Nucleus accumbens (tissue), 56 donors: ENCODE data around the gene ATXN2L.

Experiments used
- DNase-seq, 56 donors: peaks; one replicate each; lab custom pipeline; 2025; lab: John Stamatoyannopoulos, UW

Gene ATXN2L

DNA sequence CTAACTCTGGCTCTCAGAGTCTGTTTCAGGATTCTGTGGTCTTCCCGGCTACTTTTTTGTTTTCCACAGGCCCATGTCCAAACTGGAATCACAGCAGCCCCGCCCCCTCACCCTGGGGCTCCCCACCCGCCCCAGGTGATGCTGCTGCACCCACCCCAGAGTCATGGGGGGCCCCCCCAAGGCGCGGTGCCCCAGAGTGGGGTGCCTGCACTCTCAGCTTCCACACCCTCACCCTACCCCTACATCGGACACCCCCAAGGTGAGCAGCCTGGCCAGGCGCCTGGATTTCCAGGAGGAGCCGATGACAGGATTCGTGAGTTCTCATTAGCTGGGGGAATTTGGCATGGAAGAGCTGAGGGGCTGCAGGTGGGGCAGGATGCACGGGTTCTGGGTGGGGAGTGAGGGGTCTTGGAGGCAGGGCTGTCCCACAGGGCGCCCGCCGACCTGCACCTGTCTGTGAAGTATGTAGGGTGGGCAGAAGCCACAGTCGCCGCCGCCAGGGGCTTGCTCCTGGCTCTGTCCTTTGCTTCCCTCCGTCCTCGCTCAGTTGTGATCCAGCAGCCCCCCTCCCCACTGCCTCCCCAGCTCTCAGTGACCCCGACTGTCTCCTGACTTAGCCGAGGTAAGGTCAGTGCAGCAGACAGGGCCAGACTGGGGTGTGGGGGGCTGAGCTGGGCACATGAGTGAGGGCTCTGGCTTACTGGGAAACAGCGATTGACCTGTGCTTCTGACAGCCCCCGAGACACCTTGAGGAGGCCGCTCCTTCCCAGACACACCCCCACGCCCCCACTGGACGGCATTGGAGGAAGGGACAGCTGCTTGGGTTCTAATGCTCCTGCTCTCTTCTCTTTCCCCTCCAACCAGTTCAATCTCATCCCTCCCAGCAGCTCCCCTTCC lies 13.3 kb downstream of the ATXN2L start:
- no peak for DNase-seq

DNA sequence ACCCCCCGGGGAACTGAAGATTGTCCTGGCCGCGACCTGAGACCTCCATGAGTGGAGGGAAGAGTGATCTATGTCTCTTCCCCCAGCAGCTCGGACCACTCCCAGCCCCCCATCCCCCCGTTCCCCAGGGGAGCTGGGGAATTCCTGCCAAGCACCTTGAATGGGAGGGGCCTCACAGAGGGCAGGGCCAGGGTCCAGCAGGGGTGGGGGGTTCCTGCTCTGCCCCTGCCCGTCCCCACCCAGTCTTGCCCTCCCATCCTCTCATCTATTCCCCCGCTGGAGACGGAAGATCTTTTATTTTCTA lies 13.9 kb downstream of the ATXN2L start:
- DNase-seq: no peak

DNA sequence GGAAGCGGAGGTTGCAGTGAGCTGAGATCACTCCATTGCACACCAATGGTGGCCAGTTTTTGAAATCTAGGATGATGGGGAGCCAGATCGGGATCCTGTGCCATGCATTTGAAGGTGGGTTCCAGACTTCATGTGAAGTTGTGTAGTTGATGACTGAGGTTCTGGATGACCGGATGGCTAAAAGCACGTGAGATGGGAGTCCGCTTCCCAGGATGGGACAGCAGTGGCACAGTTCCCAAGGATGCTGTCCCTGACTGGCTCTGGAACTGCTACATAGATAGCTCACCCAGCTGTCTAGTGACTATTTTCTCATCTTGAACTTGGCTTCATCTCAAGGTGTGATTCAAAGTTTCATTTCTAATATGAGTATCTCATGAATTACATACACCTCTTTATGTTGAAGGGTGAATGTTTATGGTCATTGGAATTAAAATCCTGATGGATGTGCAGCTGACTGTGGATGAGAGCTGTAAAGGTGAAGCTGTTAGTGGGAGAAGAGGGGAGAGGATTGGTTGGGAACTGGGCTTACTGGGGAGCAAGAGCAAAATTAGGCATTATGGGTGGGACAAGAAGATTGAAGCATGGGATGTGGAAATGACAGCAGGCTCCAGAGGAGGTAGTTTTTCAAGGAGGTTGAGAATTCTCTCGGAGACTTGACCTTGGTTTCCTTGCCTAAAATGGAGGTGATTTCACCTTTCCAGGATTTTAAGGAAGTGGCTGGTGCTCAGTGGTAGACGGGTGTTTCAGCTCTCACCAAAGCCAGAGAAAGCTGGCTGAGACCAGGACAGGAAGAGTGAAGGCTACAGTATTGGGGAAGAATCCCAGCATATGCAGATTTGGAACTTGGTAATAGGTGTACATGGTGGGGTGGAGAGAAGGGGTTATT lies 15.1 kb downstream of the ATXN2L start:
- DNase-seq: no peak

DNA sequence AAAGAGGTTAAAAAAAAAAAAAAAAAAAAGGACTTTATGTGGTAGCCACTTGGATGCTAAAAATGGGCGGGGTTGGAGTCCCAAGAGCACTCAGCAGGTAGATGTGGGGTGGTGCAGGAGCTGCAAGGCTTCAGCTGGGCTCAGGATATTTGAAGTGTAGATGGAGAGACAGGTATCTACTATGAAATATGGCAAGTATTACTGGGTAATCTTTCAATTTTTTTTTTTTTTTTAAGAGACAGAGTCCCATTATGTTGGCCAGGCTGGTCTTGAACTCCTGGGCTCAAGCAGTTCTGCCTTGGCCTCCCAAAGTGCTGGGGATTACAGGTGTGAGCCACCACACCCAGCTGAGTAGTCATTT lies 15.7 kb downstream of the ATXN2L start:
- no peak for DNase-seq

DNA sequence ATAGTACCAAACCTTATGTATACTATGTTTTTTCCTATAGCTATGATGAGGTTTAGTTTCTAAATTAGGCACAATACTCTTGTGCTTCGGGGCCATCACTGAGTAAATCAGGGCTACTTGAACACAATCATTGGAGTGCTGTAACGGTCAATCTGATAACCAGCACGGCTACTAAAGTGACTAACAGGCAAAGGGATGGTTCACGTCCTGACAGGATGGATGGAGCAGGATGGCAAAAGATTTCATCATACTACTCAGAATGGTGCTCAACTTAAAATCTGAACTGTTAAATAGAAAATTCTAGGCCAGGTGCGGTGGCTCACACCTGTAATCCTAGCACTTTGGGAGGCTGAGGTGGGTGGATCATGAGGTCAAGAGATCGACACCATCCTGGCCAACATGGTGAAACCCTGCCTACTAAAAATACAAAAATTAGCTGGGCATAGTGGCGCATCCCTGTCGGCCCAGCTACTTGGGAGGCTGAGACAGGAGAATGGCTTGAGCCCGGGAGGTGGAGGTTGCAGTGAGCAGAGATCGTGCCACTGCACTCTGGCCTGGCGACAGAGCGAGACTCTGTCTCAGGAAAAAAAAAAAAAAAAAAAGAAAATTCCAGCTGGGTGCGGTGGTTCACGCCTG lies 16.3 kb downstream of the ATXN2L start:
- DNase-seq: no peak

DNA sequence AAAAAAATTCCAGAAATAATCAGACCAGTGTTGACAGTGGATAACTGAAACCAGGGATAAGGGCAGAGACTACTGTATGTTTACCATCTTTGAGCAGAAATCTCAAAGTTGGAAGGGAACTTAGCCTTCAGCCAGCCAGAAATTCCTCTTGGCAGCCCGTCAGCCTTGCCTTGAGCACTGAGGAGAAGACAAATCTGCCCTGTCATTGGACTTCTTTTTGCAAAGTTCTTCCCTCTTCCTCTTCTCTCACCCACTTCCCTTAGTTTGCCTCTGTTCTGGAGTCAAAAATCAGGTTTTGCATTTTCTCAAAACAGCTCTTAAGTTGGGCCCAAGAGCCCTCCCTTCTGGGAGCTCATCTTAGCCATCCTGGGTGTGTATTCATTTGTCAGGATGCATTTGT lies 17.1 kb downstream of the ATXN2L start:
- no peak for DNase-seq

DNA sequence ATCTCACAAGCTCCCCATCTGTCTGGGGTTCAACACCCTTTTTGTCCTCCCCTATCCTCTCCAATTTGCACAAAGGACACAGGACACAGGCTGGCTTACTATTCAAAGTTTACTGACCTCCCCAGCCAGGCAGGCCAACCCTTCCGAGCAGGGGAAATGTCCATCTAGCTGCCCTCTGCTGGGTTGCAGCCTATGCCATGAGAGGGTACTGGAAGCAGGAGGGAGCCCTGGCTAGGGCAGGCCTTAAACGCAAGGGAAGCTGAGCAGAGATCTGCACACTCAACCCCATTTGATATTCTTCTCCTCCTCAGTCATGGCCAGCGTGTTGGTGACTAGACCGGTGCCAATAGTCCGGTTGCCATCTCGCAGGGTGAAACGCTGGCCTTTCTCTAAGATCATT lies 19.9 kb downstream of the ATXN2L start:
- no peak for DNase-seq

DNA sequence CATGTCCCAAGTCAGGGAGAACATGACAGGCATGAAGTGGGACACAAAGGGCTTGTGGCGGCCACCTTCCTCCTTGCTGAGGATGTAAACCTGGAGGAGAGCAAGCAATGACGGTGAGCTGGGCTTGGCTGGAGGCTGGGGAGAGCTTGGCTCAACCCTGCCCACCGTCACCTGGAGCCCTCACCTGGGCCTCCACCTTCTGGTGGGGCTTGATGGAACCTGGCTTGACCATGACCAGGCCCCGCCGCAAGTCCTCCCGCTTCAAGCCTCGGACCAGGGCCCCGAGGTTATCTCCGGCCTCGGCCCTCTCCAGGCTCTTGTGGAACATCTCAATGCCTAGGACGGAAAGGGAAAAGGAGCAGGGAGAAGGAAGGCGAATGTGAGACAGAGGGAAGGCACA lies 21.0 kb downstream of the ATXN2L start:
- DNase-seq: no peak

DNA sequence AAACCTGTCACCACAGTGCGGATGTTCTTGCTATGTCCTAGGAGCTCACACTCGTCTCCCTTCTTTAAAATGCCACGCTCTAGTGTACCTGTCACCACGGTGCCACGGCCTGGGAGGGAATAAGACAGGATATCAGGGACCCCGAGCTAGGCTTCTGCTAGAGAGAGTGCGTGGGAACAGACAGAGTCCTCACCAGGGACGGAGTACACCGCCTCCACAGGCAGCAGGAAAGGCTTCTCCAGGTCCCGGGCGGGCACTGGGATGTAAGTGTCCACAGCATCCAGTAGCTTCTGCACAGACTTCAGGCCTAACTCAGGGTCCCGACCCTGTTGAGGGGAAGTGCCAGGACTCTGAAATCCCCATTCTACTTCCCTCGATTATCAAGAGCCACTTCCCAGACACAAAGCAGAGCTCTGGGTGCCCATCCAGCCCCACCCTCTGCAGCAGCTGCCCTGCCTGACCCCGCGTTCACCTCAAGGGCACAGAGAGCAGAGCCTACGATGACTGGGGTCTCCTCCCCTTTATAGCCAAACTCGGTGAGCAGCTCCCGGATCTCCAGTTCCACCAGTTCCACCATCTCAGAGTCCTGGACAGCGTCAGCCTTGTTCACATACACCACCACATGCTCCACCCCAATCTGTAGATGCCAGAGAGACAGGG lies 21.6 kb downstream of the ATXN2L start:
- no peak for DNase-seq

DNA sequence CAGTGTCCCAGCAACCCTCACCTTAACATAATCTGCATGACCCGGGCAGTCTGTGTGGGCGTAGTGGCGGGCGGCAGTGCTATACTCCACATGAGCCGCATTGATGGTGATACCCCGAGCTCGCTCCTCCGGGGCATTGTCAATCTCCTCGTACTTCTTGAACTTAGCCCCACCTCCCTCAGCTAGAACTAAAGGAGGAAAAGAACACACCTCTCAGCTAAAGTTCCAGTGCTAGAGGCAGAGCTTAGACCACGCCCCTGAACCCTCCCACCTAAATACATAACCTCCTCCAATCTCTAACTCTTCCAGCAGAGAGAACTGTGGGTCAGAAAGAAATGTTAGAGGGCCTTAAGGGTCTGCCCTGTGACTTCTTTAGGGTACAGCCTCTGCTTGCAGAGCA lies 22.5 kb downstream of the ATXN2L start:
- peak in 2 of 56 donors; percentile 9 to 14 for DNase-seq

DNA sequence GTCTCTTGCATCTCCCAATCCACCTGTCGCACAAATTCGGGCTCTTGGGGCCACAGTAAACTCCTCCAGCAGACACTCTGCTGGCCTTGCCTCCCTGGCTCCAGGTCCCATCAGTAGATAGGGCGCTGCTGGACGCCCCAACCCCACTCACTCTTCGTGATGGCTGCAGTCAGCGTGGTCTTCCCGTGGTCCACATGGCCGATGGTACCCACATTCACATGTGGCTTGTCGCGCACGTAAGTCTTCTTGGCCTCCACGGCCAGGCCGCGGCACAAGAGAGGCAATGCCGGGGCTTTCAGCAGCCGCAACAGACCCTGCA lies 22.9 kb downstream of the ATXN2L start:
- no peak for DNase-seq

DNA sequence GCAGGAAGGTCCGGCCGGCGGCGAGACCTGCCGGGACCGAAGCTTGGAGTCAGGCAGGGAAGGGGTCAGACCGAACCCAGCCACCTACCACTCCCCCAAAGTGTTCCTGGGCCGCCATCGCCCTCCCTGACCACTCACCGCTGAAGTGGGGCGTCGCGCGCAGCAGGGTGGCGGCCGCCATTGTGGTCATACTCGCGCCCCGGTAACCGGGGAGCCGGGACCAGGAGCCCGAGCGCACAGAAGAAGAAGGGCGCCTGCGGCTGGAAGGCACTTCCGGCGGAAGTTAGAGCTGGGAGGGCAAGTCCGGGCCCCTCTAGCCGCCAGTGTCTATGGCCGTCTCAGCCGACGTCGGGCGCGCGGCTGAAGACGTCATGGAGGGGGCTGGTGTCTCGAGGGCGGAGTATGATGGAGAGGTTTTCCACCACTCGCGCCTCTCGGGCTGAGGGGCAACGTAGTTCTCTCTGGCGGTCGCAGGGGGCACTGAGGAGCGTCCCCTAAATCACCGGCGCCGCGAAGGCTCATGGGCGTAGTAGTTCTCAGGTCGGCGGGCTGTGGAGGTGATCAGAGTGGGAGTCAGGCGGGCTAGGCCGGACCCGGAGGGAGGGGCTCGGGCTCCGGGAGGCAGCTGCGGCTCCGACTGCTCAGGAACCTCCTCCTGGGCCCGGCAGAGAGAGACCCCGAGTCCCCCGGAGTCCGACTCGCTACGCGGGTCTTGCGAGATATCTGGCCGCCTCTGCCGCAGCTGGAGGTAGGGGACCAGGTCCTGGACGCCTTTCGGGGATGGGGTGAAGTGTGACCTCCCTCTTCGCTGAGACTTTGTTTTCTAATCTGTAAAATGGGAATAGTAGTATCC lies 23.5 kb downstream of the ATXN2L start, which contains the start of gene TUFM:
TSS of gene TUFM (minus strand) at position 269 of the 853 bp plus-strand sequence. CDS start at position 190, 79 bp downstream.
- peak; percentile 85 to 100 (median 98) for DNase-seq

DNA sequence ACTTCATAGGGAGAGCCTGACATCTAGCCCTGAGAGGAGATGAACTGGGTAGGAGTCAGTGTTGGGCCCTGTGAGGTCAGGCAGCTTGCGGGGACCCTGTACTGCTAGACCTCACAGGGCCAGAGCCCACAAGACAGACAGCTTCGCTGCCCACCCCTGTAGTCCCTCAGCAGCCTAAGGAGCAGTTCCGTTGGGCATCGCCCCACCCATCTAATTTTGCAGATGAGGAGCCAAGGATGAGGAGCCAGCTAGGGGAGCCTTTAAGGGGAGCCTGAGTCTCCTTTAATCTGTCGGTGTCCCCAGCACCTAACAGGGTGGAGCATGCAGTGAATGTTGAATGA lies 24.1 kb downstream of the ATXN2L start:
- DNase-seq: peak in 9 of 56 donors; percentile 17 to 60 (median 34)

DNA sequence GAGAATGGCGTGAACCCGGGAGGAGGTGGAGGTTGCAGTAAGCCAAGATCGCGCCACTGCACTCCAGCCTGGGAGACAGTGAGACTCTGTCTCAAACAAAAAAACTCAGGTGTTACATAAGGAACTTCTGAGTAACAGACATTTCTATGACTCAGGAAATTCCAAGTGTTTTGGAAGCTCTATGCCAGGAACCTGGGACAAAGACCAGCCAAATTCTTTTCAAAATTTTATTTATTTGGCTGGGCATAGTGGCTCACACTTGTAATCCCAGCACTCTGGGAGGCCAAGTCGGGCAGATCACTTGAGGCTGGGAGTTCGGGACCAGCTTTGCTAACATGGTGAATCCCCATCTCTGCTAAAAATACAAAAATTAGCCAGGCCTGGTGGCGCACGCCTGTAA lies 35.6 kb downstream of the ATXN2L start:
- no peak for DNase-seq

DNA sequence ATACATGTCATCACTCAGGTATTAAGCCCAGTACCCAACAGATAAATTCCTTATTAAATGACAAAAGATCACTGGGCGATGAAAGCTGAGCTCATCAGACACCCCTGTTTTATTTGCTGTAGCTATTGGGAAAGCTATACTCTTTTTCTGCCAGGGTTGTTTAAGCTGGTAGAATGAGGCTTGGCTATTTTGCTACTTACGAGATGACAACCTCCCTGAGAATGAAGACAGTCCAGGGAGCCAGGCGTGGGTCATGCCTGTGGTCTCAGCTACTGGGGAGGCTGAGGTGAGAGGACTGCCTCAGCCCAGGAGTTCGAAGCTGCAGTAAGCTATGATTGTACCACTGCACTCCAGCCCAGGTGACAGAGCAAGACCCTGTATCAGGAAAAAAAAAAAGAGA lies 36.5 kb downstream of the ATXN2L start:
- no peak for DNase-seq

DNA sequence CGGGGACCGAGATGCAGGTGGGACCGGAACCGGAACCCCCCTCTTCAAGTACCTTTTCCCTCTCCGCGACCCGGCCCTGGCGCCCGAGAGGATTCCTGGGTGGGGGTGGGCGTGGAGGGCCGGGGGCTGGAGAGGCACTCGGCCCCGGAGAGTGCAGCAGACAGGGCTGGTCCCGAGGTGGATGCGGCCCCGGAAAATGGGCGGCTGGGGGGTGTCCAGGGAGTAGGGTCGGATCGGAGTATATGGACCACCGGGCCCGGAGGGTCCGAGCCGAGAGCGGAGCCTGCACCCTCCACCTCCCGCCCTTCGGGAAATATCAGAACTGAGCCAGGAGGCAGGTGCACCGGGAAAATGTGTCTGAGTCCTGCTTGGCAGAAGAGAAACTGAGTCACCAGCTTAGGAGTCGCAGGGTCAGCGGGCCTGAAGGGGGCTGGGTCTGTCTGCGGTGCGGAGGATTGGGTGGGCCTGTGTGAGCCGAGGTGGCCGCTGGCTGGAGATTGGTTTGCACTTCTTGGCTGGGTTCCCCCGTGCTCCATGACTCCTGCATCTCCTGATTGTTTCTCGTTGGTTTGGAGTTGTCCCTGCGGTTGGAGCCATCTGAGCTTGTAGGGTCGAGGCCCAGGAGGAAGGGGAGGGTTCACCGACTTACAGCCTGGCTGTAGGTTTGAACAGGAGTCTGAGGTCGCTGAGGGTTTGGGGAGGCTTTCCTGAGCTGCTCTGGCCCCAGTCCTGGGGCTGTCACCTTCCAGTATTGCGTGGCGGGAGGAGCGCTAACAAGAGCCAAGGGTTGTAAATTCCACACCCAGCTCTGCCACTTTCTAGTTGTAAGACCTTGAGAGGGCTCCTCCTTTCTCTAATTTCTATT lies 41.4 kb downstream of the ATXN2L start:
- peak in 19 of 56 donors; percentile 10 to 61 (median 41) for DNase-seq

DNA sequence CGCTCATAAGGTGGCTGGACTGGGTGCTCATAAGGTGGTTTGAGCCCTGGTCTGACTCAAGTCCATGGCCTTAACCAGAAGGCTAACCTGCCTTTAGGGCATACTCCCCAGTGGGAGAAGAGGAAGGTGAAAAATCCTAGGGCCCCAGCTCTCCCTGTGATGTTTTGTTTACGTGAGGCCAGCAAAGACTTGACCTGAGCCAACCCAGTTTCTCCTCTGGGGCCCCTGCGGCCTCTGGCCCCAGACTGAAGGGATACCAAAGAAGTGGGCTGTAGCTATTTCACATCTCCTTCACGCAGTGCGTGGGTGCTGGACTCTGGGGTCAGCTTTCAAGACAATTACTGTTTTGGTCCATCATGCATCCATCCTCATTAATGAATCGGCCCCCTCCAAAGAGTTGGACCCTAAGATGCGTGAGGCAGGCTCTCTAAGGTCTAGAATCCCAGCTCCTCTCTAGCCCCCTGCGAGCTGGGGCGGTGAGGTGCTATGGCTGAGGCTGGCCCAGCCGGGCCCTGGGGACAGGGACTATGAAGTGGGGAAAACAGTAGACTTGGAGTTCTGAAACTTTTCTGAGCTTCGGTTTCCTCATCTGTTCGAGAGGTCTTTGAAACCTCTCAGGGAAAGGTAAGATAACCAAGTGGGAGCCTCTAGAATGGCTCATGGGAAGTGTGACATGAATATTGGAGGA lies 42.3 kb downstream of the ATXN2L start:
- DNase-seq: no peak

DNA sequence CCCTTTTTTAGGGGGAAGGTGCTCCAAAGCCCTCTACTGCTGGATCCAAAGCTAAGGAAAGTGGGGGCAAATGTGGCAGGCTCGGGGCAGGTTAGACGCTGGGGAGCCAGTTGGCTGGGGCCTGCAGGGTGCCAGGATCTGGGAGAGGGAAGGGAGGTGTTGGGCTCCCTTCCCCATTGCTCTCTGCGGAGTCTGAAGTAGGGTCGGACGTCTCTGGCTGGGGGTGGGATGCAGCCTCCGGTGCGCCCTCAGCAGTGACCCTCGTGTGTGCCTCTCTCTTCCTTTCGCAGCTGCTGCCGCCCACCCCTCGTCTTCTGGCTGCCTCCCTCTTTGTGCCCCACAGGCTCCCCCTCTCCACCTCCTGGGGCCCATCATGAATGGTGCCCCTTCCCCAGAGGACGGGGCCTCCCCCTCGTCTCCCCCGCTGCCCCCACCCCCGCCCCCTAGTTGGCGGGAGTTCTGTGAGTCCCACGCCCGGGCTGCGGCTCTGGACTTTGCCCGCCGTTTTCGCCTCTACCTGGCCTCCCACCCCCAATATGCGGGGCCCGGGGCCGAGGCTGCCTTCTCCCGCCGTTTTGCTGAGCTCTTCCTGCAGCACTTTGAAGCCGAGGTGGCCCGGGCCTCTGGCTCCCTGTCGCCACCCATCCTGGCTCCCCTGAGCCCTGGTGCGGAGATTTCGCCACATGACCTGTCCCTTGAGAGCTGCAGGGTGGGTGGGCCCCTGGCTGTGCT lies 43.1 kb downstream of the ATXN2L start:
- DNase-seq: no peak
